SKM-1 treated with dmso at 0.1 percent for 144 hours (cell line): ENCODE results near the gene TTC13.

Experiments
- DNase-seq: peaks from one replicate; lab custom pipeline; 2025; ENCODE audit not compliant: unreplicated experiment; lab: John Stamatoyannopoulos, UW

TTC13 gene

GRCh38 chr1:230909974-230910754 is 68.5 kb downstream of the TTC13 start:
- no peak for DNase-seq

GRCh38 chr1:230907472-230908205 is 71.0 kb downstream of the TTC13 start:
- no peak for DNase-seq

- no peak for DNase-seq
Measured at GRCh38 chr1:230906226-230906625, 72.4 kb downstream of the TTC13 start.

GRCh38 chr1:230905733-230906132 is 72.9 kb downstream of the TTC13 start:
- DNase-seq = no peak

- no peak for DNase-seq
Measured at GRCh38 chr1:230902349-230902923, 76.2 kb downstream of the TTC13 start.

- no peak for DNase-seq
Measured at GRCh38 chr1:230901671-230902070, 77.0 kb downstream of the TTC13 start.

GRCh38 chr1:230900984-230901383 is 77.7 kb downstream of the TTC13 start:
- DNase-seq = no peak

GRCh38 chr1:230899841-230900251 is 78.8 kb downstream of the TTC13 start:
- no peak for DNase-seq

GRCh38 chr1:230898748-230899147 is 79.9 kb downstream of the TTC13 start:
- no peak for DNase-seq

GRCh38 chr1:230898144-230898543 is 80.5 kb downstream of the TTC13 start:
- DNase-seq = no peak

- DNase-seq = no peak
Measured at GRCh38 chr1:230896779-230897178, 81.9 kb downstream of the TTC13 start.

GRCh38 chr1:230895452-230895851 is 83.2 kb downstream of the TTC13 start:
- DNase-seq = no peak

GRCh38 chr1:230894664-230895063 is 84.0 kb downstream of the TTC13 start:
- DNase-seq = no peak

- DNase-seq = no peak
Measured at GRCh38 chr1:230894032-230894431, 84.6 kb downstream of the TTC13 start.

GRCh38 chr1:230892018-230892491 is 86.6 kb downstream of the TTC13 start:
- no peak for DNase-seq

- DNase-seq = no peak
Measured at GRCh38 chr1:230891413-230891812, 87.2 kb downstream of the TTC13 start.

- no peak for DNase-seq
Measured at GRCh38 chr1:230884646-230885045, 94.0 kb downstream of the TTC13 start.

GRCh38 chr1:230883967-230884366 is 94.7 kb downstream of the TTC13 start:
- no peak for DNase-seq

- no peak for DNase-seq
Measured at GRCh38 chr1:230879778-230880177, 98.9 kb downstream of the TTC13 start.

GRCh38 chr1:230878591-230878990 is 100.1 kb downstream of the TTC13 start:
- no peak for DNase-seq

- no peak for DNase-seq
Measured at GRCh38 chr1:230877924-230878590, 100.6 kb downstream of the TTC13 start.
